GM19372 (cell line): ENCODE results near the gene NRP2.

ENCODE experiments used
- ATAC-seq: cut with Tn5 transposase; IDR thresholded peaks from one replicate; pipeline ENCODE4 v1.9.1; 2021; ENCODE audit warnings: mild to moderate bottlenecking, low read depth, moderate library complexity; ENCODE audit not compliant: unreplicated experiment

NRP2 gene

DNA sequence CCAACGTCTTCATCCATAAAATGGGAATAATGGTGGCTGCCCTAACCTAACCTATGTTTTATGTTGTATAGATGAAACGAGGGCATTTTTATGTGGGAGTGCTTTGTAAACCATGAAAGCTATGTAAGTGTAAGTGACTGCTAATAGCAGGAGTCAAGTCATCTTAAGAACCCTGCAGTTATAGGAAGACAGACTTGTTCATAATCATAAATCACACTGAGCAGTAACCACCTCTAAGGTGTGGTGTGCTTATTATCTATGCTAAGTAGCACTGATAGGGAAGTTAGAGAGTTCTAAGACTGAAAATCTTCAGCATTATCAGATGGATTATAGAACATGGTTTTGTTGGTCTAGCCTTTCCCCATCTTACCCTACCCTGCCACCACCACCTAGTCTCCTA lies 24.2 kb upstream of the NRP2 start:
- no peak for ATAC-seq

DNA sequence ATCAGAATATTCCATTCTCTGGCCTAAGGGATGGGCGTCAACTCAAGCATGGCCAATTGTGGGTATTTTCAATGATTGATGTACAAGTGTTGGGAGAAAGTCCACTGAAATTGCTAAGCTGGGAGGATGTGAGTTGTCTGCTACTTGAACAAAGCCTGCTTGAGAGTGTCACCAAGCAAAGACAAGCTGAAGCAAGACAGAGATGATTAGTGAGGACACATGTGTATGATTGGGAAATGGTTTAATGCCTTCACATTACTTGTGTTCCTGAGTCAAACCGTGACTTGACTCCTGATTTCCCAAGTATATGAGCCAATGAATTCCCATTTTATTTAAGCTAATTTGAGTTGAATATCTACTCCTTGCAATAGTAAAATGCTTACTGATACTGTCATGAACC lies 23.7 kb upstream of the NRP2 start:
- no peak for ATAC-seq

DNA sequence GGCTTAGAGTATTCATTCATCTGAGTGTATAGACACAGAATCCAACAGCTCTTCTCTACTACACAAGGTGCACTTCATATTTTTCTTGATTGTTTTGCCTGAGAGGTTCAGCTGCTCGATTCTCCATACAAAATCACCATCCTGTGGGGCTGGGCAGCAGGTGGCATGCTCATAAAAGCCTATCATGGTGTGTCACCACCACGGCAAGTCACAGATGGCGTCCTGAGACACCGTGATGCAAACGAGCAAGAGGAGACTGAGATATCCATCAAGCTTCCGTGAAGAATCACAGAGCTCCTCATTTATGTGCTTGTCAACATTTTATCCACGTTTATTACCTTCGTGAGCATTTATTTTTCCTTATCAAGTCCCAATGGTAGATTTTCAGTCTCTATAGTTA lies 22.4 kb upstream of the NRP2 start:
- no peak for ATAC-seq

DNA sequence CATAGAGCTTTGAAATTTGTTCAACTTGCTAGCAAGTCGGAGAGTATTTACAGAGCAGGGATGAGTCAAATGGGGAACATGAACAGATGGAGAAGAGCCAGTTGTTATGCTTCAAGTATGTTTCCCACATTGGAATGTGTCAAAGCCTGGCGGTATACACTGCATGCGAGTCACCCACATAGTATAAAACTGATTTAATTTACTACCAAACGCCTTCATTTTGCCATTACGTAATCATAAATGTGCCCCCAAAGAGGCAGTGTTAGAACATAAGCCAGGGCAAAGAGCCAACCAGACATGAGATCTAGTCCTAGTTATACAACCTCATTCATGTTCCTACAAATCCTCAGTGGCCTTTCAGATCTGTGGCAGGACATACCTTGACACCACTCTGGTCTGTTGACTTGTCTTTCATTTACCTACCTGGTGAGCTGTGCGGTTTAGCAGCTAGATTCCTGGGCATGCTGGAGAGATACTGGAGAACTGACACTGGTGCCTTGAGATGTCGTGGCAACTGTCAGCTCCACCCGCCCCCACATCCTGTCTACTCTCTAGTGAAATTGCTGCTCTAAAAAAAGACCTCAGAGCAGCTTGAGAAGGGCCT lies 21.7 kb upstream of the NRP2 start:
- ATAC-seq, result peak; percentile 75

DNA sequence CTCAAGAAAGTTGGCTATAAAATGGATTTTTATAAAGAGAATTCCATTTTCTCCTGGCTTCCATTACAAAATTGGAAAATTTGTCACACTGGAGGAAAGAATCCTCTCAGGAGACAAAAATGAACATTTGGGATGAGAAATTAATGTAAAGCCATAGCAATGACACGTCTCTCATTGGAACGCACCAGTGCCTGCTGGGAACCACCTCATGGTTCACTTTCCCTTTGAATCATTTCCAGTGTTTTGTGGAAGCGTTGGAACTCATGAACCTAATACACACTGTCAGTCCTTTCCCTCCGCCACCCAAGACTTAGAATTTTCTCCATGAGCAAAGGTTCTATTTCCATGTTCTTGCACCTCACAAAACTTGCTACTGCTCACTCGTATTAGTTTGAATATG lies 21.0 kb upstream of the NRP2 start:
- ATAC-seq, result no peak

DNA sequence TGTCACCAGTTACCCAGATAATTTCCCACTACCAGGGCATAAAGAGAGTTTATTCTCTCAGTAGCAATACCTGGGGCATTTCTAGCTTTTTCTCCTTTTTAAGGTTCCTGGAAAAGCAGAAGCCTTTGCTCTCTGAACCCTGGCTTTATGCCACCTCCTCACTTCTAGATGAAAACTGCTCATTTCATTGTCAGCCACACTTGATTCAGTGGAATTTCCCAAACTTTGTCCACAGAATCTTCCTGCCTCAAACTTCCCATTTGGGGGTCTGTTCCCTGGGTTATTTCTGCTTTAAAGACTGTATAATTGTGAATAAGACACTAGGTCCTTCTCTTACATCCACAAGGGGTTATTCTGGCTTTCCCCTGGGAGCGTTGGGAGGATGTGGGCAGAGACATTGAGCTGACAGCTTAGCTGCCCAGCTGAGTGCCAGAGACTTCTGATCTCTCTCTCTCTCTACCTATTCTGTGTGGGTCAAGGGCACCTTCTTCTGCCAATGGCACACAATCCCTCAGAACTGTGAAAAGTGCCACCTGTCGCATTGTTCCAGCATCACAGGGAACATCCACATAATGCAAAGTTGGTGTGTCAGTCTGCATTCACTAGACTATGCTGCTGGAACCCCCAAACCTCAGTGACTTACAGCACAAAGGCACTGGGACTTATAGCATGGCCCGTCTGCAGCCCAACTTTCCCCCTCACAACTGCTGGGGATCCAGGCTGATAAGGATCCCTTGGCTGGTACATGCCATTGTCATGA lies 19.9 kb upstream of the NRP2 start:
- no peak for ATAC-seq

DNA sequence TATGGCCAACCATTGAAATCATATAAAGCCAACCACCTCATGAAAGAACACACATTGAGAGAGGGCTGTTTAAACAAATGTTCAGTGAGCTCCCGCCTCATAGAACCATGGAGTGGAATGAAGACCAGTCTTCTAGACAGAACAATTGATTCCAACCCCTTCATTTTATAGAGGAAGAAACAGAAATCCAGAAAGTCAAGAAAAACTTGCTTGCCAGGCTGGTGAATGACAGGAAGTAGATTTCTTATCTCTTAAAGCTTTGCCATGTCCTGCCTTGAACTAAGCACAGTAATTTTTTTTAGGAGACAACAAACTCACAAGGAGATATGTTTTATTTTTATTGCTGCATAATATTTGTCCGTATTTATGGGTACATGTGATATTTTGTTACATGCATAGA lies 16.5 kb upstream of the NRP2 start:
- ATAC-seq, result no peak

DNA sequence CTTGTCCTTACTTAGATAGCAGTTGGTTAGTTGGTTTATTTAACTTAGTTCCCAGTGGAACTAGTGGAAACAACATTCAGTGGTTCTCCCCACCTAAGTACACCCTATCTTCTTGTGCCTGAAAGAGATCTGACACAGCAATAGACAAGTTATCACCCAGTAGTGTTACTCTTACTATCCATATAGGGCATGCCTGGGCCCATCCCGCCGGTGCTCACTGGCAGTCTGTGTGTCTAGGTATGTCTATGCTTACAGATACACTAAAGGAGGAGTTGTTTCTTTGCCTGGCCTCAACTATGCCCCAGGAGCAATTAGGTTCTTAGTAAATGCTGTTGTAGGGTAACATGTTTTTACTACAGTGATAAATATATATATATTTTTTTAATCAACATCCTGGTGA lies 12.0 kb upstream of the NRP2 start:
- no peak for ATAC-seq

DNA sequence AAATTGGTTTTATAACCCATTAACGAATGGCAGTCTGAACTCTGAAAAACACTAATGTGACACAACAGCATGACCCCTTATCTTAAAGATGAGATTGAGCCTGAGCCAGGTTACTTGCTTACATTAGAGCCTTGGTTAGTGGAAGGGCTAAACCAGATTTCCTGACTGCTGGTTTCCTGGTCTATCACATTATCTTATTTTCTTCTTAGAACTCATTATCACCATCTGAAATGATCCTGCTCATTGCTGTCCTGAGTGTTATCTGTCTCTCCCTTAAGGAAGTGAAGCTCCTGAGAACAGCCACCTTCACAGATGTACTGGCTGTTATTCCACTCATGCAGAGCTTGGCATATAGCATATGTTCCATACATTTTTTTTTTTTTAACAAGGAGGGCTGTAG lies 9.0 kb upstream of the NRP2 start:
- ATAC-seq, result no peak

DNA sequence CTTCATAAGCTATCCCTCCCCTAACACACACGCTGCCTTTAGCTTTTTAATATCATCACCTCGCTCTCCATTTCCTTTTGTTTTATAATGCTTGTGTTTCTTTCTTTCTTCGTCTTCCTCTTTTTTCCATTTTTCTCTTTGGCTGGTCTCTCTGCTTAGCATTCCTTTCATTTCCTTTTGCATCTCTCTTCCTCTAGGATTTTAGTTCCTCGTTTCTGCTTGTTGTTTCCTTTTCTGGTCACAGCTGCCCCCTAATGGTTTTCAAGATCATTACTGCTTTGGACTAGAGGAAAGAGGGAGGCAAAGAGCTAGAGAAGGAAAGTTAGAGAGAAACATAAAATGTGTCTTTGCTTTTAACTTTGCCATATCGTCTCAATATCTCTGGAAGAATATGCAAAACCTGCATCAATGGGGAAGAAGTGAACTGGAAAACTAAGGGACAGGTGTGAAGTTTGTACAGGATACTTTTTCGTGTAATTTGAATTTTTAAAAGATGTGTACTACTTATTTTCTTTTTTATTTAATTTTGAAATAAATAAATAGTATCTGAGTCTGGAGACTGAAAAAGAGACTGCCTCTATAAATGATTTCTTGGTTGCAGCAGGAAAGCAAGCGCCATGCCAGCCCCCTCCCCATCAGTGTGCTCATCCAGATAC lies 6.3 kb upstream of the NRP2 start:
- ATAC-seq, result no peak

DNA sequence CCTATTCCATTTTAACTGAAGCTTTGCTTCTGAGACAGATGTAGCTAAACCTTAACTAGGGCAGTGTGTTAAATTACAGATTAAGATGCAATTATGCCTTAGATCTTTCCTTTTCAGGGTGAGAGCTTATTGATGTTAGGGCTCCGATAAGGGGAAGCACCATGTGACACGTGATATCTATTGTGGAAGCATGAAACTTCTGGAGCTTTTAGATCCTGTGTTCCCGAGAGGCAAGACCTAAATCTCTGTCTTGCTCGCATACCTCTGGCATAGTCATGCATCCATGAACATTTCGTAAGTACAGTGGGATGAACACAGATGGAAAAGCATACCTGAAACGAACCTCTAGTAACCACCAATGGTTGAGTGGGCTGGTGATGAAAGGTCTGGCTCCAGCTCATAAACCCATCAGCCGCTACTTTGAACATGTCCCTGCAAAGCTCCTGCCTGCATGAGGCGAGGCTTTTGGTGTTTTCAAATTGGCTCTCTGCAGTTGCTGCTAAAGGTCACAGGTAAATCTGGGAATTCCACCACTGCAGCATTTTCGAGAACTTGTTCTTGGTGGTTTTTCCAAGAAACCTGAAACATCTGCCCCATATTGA lies 3.7 kb upstream of the NRP2 start:
- no peak for ATAC-seq

DNA sequence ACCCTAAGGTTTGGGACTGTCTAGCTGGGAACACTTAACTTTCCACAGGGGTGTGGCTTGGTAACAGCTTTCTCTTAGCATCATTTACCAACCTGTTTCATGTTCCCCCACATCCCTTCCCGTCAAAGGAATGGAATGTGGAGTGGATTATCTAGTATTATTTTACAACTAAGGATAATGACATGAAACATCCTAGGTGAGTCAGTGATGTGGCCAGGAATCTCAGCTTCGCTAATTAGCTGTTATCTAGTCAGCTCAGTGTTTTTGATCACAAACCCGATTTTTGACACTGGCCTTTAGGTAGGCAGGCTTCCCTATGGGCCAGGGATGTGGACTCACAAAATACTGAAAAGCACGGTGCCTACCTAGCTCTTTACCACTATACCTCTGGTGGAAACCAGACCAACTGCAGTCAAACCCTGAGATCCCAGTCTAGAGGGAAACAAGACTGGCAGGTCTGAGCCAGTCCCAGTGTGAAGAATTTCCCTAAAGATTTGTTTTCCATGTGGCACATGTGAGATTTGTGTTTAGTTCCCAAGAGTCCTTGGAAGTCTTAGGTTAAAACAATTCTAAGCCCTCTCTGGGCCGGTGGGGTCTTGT lies 2.8 kb upstream of the NRP2 start:
- no peak for ATAC-seq

DNA sequence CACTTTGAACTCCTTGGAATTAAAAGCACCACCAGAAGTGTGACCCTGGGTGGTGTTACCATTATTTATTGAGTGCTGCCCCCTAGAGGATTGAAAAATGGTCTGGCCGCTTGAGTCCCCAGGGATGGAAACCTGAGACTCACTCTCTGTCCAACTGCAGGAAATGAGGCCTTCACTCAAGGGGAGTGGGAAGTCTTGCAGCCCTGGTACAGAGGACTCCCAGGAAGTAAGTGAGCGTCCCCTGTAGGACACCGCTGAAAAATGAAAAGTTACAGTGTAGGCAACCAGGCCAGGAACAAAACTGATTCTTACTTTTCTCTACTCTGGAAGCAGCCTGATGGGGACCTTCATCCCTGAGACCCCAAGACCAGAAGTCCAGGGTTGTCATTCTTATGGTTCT lies 2.2 kb upstream of the NRP2 start:
- peak; percentile 63 for ATAC-seq

DNA sequence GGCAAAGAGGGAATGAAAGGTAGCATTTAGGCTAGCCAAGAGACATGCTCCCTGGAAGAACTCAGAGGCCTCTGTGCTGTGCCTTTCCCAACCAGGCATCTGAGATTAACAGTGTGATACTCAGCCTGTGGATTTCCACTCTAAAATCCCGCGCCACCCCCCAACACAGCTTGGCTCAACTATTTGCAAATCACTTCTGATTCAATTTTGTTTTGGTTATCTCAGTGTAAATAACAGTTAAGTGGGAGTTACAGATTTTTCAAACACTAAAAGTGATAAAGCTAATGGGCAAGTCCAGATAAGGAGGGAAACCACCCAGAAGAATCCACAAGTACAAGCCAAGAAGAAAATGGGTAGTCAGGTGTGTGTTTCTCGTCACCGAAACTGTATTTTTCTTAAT lies 1.4 kb upstream of the NRP2 start:
- no peak for ATAC-seq

DNA sequence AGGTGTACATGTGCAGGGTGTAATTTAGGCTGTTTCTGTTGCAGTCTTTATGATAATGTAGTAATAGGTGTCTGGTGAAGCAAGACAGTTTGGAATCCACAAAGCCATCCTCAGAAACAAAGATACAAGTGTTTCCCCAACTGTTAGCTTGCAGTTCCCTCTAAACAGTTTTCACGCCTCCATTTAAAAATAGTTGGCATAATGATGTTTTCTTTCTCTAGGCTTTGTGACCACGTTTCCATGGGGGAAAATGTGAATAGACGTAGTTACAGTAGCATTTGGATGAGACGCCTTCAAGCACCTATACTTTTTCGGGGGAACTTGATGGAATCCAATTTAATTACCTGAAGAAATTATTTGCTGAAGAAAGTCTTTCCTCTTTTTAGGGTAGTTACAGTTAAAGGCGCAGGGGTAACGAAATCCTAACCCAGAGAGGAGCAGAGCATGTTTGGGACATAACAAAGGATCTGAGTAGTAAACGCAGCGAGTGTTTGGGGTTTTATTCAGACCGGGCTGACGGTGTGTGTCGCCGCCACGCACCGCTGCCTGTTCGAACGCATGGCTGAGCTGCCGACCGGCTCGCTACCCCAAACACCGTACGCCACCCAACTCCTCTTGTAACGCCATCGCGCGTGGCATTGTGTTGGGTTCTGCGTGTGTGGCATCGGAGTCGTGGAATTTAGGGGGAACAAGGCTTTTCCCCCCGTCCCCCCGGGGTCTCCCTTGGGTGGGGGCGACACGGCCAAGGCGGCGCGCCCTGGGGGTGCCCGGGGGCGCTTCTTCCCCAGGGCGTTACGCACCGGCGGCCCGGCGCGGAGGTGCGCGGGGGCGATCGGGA lies 681 bp upstream of the NRP2 start:
- no peak for ATAC-seq

DNA sequence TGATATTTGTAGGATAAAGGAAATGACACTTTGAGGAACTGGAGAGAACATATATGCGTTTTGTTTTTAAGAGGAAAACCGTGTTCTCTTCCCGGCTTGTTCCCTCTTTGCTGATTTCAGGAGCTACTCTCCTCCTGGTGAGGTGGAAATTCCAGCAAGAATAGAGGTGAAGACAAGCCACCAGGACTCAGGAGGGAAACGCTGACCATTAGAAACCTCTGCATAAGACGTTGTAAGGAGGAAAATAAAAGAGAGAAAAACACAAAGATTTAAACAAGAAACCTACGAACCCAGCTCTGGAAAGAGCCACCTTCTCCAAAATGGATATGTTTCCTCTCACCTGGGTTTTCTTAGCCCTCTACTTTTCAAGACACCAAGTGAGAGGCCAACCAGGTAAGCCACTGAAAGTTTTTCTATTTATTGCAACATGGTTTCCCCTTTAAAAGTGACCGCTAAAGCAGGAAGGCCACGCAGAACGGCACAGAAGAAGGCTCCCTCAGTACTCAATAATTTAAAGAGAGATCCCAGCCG lies 735 bp downstream of the NRP2 start:
- no peak for ATAC-seq

DNA sequence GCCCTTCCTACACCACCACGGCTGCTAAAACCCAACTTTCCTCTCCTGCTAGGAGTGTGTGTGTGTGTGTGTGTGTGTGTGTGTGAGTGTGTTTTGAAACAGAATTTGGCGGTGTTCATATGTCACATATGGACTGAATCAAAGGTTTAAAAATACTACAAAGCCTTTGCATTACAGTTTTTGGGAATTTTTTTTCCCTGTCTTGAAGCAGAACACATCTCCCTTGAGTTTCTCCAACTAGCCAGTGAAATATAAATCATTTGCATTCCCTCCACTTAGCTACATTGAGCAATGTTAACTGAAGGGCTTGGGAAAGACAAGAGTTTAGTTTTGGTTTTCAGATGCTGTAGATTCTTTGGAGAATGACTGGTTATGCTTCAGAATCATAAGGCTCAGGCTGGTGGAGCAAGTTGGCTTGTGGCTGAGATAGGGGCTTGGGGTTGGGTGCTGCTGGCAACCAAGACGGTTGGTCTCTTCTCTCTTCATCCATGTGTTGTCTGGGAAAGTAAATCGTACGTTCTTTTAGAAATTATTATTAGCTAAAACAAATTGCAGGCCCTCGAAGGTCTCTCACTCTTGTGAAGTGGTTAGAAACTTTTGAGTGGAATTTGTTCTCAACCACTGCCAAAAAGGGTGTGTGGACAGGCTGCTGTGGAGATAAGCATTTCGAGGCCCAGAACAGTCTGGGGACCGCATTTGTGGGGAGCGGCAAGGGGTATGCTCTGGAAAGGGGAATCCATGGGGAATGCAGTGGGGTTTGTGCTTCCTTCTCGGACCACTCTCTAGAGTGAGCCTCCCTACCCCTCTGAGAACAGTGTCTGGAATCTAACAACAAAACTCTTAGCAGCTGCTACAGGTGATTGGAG lies 1.4 kb downstream of the NRP2 start:
- no peak for ATAC-seq

DNA sequence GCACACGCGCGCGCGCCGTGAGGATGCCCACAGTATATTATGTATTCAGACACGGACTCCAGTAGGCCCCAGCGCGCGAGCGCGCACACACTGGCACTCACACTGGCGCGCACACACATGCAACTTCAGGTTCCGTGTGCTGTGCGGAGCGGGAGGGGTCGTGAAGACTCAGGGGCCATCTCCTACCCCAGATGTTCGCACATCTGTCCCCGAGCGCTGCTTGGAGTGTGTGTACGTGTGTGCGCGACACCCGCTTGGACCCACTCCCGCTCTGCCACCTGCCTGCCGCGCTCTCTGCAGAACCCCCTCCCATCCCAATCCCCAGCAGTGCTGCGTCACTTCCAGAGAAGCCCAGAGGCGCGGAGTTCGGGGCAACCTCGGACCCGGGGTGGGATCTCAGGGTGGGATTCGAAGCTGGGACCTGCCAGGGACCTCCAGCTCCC lies 2.6 kb downstream of the NRP2 start:
- no peak for ATAC-seq
